ENCODE measurements around the gene GNG8. TPM values are rescaled to one million over a fixed set of nuclear protein-coding genes. Genes with fewer than 3 reads are reported as not detected.

Gene GNG8
- total RNA-seq, result not detected in 2 replicates

DNA sequence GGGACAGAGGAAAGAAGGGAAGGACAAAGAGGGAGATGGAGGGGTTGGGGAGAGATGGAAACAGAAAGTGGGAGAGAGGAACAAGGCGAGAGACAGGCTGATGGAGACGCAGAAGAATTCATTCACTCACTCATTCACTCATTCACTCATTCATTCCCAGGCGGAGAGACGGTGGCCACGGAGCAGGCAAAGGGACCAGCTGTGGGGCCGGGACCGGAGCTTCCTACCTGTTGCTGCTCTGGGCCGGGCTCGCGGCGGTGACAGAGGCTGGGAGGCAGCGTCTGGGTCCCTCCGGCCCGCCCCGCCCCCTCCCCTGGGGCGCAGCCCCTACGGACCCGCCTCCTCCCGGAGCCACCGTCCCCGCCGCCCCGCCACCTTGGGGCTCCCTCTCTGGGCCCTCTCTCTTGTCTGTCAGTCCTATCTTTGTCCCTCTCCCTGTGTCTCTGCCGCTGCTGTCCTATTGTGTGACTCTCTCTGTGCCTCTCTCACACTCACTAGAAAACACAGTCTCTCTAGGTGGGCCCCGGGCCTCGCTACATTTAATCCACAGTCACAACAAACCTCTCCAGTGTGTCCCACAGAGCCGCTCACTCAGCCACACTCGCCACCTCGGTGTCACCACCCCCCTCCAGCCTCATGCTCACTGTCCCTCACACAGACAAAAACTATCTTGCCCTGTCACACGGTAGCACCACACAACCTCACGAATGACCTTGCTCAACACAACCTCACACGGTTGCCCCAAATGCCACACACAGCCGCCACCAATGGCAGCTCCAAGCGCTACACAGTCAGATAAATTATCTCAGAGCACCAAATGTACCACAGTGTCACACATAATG lies at the start of gene GNG8:
GNG8 (minus strand) TSS at position 283 of the 842 bp plus-strand sequence. CDS start 1,520 bp downstream, outside the sequence.

DNA sequence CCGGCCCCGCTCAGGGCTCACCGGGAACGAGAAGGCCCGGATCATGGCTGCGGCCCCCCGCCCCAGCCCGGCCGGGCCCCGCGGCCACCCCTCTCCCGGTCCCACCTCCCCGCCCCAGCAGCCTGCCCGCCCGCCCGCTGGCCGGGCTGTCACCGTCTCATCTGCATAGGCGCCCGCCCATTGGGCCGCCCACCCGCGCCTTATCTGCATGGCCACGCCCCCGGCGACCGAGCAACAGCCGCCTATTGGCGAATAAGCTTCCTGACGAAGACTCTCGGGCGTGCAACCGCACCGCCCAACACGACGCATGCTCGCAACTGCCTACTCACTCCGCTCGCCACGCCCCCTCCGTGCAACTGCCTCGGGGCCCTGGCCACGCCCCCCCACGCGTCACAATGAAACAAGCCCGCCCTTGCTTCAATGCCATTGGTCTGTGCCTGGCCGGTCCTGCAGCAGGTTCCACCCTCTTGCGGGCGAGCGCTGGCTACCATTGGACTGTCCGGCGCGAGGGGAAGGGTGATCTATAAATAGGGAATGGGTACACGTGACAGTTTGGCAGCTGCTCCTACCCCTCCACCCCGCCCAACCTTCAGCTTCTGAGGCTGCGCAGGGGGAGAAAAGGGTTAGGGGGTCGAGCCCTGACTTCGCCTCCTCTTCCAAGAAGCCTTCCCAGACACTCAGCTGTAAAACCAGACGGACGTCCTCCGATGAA lies 25.2 kb upstream of the GNG8 start, which contains the start of gene DACT3:
DACT3 (minus strand) TSS at position 163 of the 712 bp plus-strand sequence; CDS start at position 45, 118 bp downstream.

GRCh38 chr19:46624958-46625661 lies 10.9 kb downstream of the GNG8 start, which contains the start of gene PTGIR:
PTGIR (minus strand) TSS chr19:46625089; CDS start chr19:46624225, 864 bp downstream.

DNA sequence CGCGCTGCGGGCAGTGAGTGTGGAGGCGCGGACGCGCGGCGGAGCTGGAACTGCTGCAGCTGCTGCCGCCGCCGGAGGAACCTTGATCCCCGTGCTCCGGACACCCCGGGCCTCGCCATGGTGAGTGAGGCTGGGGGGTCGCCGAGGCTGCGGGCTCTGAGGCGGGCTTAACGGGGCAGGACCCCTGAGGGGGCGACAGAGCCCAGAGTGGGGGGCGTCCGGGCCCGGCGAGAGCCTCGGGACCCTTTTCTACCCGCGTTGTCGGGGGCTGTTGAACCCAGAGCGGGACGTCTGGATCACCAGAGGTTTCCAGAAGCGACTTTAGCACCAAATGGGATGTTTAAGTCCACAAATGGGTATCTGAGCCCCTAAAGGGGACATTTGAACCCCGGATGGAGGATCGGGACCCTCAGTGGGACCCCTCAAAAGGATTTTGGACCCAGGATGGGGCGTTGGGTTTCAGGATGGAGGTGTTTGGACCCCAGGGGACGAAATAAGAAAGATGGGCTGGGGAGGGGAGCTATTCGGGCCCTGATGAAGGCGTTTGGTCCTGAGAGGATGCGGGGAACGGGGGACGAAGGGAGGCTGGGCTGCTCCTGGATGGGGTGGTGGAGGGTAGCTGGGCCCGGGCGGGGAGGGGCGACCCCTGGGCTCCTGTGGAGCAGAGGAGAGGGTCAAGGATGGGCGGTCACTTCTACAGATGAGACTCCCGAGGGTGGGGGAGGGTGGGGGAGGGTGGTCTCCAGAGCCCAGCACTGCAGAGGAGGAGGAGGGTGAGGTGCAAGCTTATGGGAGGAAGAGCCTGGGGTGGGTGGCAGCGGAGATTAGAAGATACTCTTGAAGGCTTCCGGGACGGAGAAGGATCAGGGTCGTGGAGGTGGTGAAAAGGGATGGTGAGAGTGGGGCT lies 34.4 kb downstream of the GNG8 start, which contains the start of gene CALM3:
CALM3 (plus strand) TSS at position 13 of the 907 bp plus-strand sequence; CDS start at position 118, 105 bp downstream.

Other genes with a start within 250 kb of the GNG8 start
- gene CCDC8, start 222.6 kb downstream of the GNG8 start, total RNA-seq, result 28.2 and 30.1 TPM in 2 replicates
- gene PNMA8C, start 207.3 kb downstream of the GNG8 start, total RNA-seq, result 0.15 and 0.50 TPM in 2 replicates
- 3.7 and 3.9 TPM in 2 replicates for gene PNMA8A, start 164.6 kb downstream of the GNG8 start, total RNA-seq
- 0.67 and 0.74 TPM in 2 replicates for gene PNMA8B, start 140.3 kb downstream of the GNG8 start, total RNA-seq
- 259 and 274 TPM in 2 replicates for gene CALM3, start 34.9 kb downstream of the GNG8 start, total RNA-seq
- 7.6 and 9.1 TPM in 2 replicates for gene PTGIR, start 11.1 kb downstream of the GNG8 start, total RNA-seq
- gene DACT3, start 25.0 kb upstream of the GNG8 start, total RNA-seq, result 0.89 and 1.8 TPM in 2 replicates
- 15.8 and 17.8 TPM in 2 replicates for gene PRKD2, start 80.9 kb upstream of the GNG8 start, total RNA-seq
- 19.5 and 29.6 TPM in 2 replicates for gene FKRP, start 109.9 kb upstream of the GNG8 start, total RNA-seq
- 65.7 and 76.3 TPM in 2 replicates for gene STRN4, start 110.2 kb upstream of the GNG8 start, total RNA-seq
- gene SLC1A5, start 152.4 kb upstream of the GNG8 start, total RNA-seq, result 282 and 284 TPM in 2 replicates
- 280 and 286 TPM in 2 replicates for gene AP2S1, start 214.6 kb upstream of the GNG8 start, total RNA-seq
- 20.0 and 20.1 TPM in 2 replicates for gene ARHGAP35, start 224.8 kb upstream of the GNG8 start, total RNA-seq

Data from bronchus fibroblast of lung (primary cell).